Right kidney (tissue), 9 donors: ENCODE results near the gene RHOT1.
"Not testable (repeated sequence)": the region's sequence is repeated elsewhere in the genome, so short reads cannot be mapped to it uniquely, and the experiment has no call there.

Source experiments
- DNase-seq: peaks from one replicate; pipeline ENCODE4 v3.0.0-alpha.2; 2016
- long read RNA-seq, 8 donors: transcript quantifications; one replicate each; lab custom pipeline, GENCODE V29; 2026

Gene RHOT1
- long read RNA-seq, donor 1, transcript RHOT1-201 (19 exons, 3,133 nt) = major isoform, 12 of 29 reads
- long read RNA-seq, donor 1, transcript RHOT1-205 (20 exons, 2,516 nt) = minor isoform, 5 of 29 reads
- long read RNA-seq, donor 1, partial matches to known transcripts = 7 of 29 reads
- long read RNA-seq, donor 1, other reads (novel, unspliced or antisense) = 0 of 29 reads
- long read RNA-seq, donor 2, partial matches to known transcripts = 0 of 7 reads
- long read RNA-seq, donor 2, other reads (novel, unspliced or antisense) = 0 of 7 reads
- long read RNA-seq, donor 3, partial matches to known transcripts = 0 of 5 reads
- long read RNA-seq, donor 3, other reads (novel, unspliced or antisense) = 0 of 5 reads
- long read RNA-seq, donor 4, partial matches to known transcripts = 0 of 6 reads
- long read RNA-seq, donor 4, other reads (novel, unspliced or antisense) = 0 of 6 reads
- long read RNA-seq, donor 5, transcript RHOT1-201 (19 exons, 3,133 nt) = major isoform, 8 of 38 reads
- long read RNA-seq, donor 5, partial matches to known transcripts = 25 of 38 reads
- long read RNA-seq, donor 5, other reads (novel, unspliced or antisense) = 0 of 38 reads
- long read RNA-seq, donor 6, transcript RHOT1-201 (19 exons, 3,133 nt) = major isoform, 5 of 15 reads
- long read RNA-seq, donor 6, partial matches to known transcripts = 7 of 15 reads
- long read RNA-seq, donor 6, other reads (novel, unspliced or antisense) = 0 of 15 reads
- long read RNA-seq, donor 7 = 0 reads
- long read RNA-seq, donor 8, partial matches to known transcripts = 5 of 11 reads
- long read RNA-seq, donor 8, other reads (novel, unspliced or antisense) = 0 of 11 reads

GRCh38 chr17:32142038-32142856, at the start of gene RHOT1:
Gene RHOT1 (plus strand): TSS chr17:32142502. CDS start chr17:32142693, 191 bp downstream.
- DNase-seq = peak; percentile 91

GRCh38 chr17:32099686-32100085, 42.6 kb upstream of the RHOT1 start:
- no peak for DNase-seq

GRCh38 chr17:32100323-32100722, 42.0 kb upstream of the RHOT1 start:
- DNase-seq = not testable (repeated sequence)

- no peak for DNase-seq
Measured at GRCh38 chr17:32100971-32101631, 41.2 kb upstream of the RHOT1 start.

GRCh38 chr17:32102172-32102571, 40.1 kb upstream of the RHOT1 start:
- no peak for DNase-seq

GRCh38 chr17:32102646-32103186, 39.6 kb upstream of the RHOT1 start:
- no peak for DNase-seq

- DNase-seq = no peak
Measured at GRCh38 chr17:32103476-32104113, 38.7 kb upstream of the RHOT1 start.

GRCh38 chr17:32104158-32104557, 38.1 kb upstream of the RHOT1 start:
- no peak for DNase-seq

- not testable (repeated sequence) for DNase-seq
Measured at GRCh38 chr17:32106471-32106981, 35.8 kb upstream of the RHOT1 start.

- not testable (repeated sequence) for DNase-seq
Measured at GRCh38 chr17:32107194-32107593, 35.1 kb upstream of the RHOT1 start.

- DNase-seq = no peak
Measured at GRCh38 chr17:32110596-32110995, 31.7 kb upstream of the RHOT1 start.

GRCh38 chr17:32111141-32111771, 31.0 kb upstream of the RHOT1 start:
- peak; percentile 40 for DNase-seq

GRCh38 chr17:32112416-32112815, 29.9 kb upstream of the RHOT1 start:
- no peak for DNase-seq

GRCh38 chr17:32114536-32114935, 27.8 kb upstream of the RHOT1 start:
- no peak for DNase-seq

- DNase-seq = not testable (repeated sequence)
Measured at GRCh38 chr17:32115546-32115945, 26.8 kb upstream of the RHOT1 start.

GRCh38 chr17:32116937-32117336, 25.4 kb upstream of the RHOT1 start:
- no peak for DNase-seq

- no peak for DNase-seq
Measured at GRCh38 chr17:32117399-32117798, 24.9 kb upstream of the RHOT1 start.

GRCh38 chr17:32118088-32118487, 24.2 kb upstream of the RHOT1 start:
- DNase-seq = not testable (repeated sequence)

GRCh38 chr17:32118835-32119234, 23.5 kb upstream of the RHOT1 start:
- no peak for DNase-seq

GRCh38 chr17:32120141-32120540, 22.2 kb upstream of the RHOT1 start:
- DNase-seq = no peak
